GM12891 (cell line): ENCODE measurements around the gene TTC32.

Experiments
- DNase-seq: peaks from one replicate; pipeline ENCODE4 v3.0.0; 2011; ENCODE audit warnings: low spot score; ENCODE audit not compliant: insufficient read length
- FAIRE-seq: peaks from 2 replicates; lab custom pipeline; 2011; peaks lifted over from hg19 to GRCh38; lab: Jason Lieb, UNC
- PAX5 ChIP-seq: IDR thresholded peaks from 2 replicates; pipeline ENCODE4 v1.6.1; 2011; ENCODE audit warnings: low read length, moderate library complexity, mild to moderate bottlenecking; ENCODE audit not compliant: insufficient read depth, severe bottlenecking
- POLR2A ChIP-seq: IDR thresholded peaks from 2 replicates; pipeline ENCODE4 v1.6.1; 2011; ENCODE audit warnings: low read depth, low read length, control low read depth
- POLR2AphosphoS5 ChIP-seq: IDR thresholded peaks from 2 replicates; pipeline ENCODE4 v1.6.1; 2011; ENCODE audit warnings: low read depth, low read length, control low read depth
- POU2F2 ChIP-seq: IDR thresholded peaks from 2 replicates; pipeline ENCODE4 v1.6.1; 2011; ENCODE audit warnings: low read depth, mild to moderate bottlenecking, control low read depth, low read length, moderate library complexity
- SPI1 ChIP-seq: IDR thresholded peaks from 2 replicates; pipeline ENCODE4 v1.6.1; 2011; ENCODE audit warnings: low read depth, low read length, control low read depth
- TAF1 ChIP-seq: IDR thresholded peaks from 2 replicates; pipeline ENCODE4 v1.6.1; 2011; ENCODE audit warnings: low read depth, low read length, control low read depth

TTC32 gene

GRCh38 chr2:19855542-19856431 lies 46.0 kb downstream of the TTC32 start:
- FAIRE-seq, result no peak
- no peak for DNase-seq

GRCh38 chr2:19854596-19855541 lies 46.9 kb downstream of the TTC32 start:
- FAIRE-seq (no peak), DNase-seq (no peak)
- TF ChIP-seq POU2F2 (no peak), PAX5 (no peak)

More at GRCh38 chr2:19855542-19856431, 46.0 kb downstream of the TTC32 start:
- TF ChIP-seq SPI1 (no peak), TAF1 (no peak), POU2F2 (no peak), POLR2A (no peak), POLR2AphosphoS5 (no peak), PAX5 (no peak)

GRCh38 chr2:19851116-19851695 lies 50.6 kb downstream of the TTC32 start:
- TF ChIP-seq PAX5 (no peak), POLR2AphosphoS5 (no peak), POU2F2 (no peak), POLR2A (no peak), TAF1 (no peak), SPI1 (no peak)
- DNase-seq (no peak), FAIRE-seq (no peak)

- FAIRE-seq (no peak), DNase-seq (no peak)
- TF ChIP-seq SPI1, result no peak
- no peak for TF ChIP-seq PAX5
- TF ChIP-seq POLR2AphosphoS5, result no peak
- TF ChIP-seq TAF1, result no peak
These were observed 51.4 kb downstream of the TTC32 start for GRCh38 chr2:19850056-19851050.

- DNase-seq (no peak), FAIRE-seq (no peak)
- TF ChIP-seq PAX5 (no peak), POLR2A (no peak), TAF1 (no peak), POU2F2 (no peak), SPI1 (no peak), POLR2AphosphoS5 (no peak)
These were observed 52.8 kb downstream of the TTC32 start for GRCh38 chr2:19848952-19849351.

- TF ChIP-seq POU2F2, result no peak
- no peak for DNase-seq
- FAIRE-seq, result no peak
These were observed 53.6 kb downstream of the TTC32 start for GRCh38 chr2:19848029-19848750.

GRCh38 chr2:19847486-19847885 lies 54.3 kb downstream of the TTC32 start:
- FAIRE-seq, result no peak
- no peak for DNase-seq
- TF ChIP-seq POLR2AphosphoS5 (no peak), PAX5 (no peak), TAF1 (no peak), POLR2A (no peak), POU2F2 (no peak), SPI1 (no peak)
